Natural killer cell (primary cell): ENCODE results near the gene BNC2. TPM values are rescaled to one million over a fixed set of nuclear protein-coding genes. Genes with fewer than 3 reads are reported as not detected.

Experiments
- ATAC-seq, 3 donors: fragments of 150-1000 bp in 2 of 3; fragments of 200-7000 bp in 1 of 3; cut with Tn5 transposase; 1 replicate in 1 of 3; 2 replicates in 2 of 3; pipeline ENCODE4 v1.10.0; 2021; ENCODE audit warnings: mild to moderate bottlenecking in 2 of 3, moderate library complexity in 2 of 3
- DNase-seq, 2 donors: peaks; one replicate each; pipeline versions ENCODE4 v3.0.0 to v3.0.0-alpha.2; 2013 to 2021; ENCODE audit warnings: mixed read lengths in 1 of 2
- H3K27ac ChIP-seq: one replicate; pipeline ENCODE4 v1.5.1; 2013; ENCODE audit warnings: mild to moderate bottlenecking, low read length
- H3K27me3 ChIP-seq: one replicate; pipeline ENCODE4 v1.6.1; 2013; ENCODE audit warnings: low read length; ENCODE audit not compliant: control insufficient read depth, insufficient read depth
- H3K36me3 ChIP-seq: one replicate; pipeline ENCODE4 v1.6.1; 2013; ENCODE audit warnings: low read length; ENCODE audit not compliant: control insufficient read depth, insufficient read depth
- H3K4me1 ChIP-seq: one replicate; pipeline ENCODE4 v1.6.1; 2013; ENCODE audit warnings: low read length; ENCODE audit not compliant: control insufficient read depth, insufficient read depth
- H3K4me3 ChIP-seq: one replicate; pipeline ENCODE4 v1.5.1; 2013; ENCODE audit warnings: low read length
- H3K9me3 ChIP-seq: one replicate; pipeline ENCODE4 v1.6.1; 2013; ENCODE audit warnings: low read length; ENCODE audit not compliant: control insufficient read depth, insufficient read depth
- H3K27ac Mint-ChIP-seq, 2 donors: one replicate each; pipeline ENCODE4 v1.8.0; 2022; ENCODE audit warnings: mild to moderate bottlenecking in 2 of 2, mixed read lengths in 2 of 2, moderate library complexity in 1 of 2
- H3K27me3 Mint-ChIP-seq, 2 donors: one replicate each; pipeline ENCODE4 v1.8.0; 2022; ENCODE audit warnings: low read depth in 2 of 2, mixed read lengths in 2 of 2
- H3K36me3 Mint-ChIP-seq: one replicate; pipeline ENCODE4 v1.8.0; 2022; ENCODE audit warnings: mixed read lengths
- H3K4me1 Mint-ChIP-seq, 2 donors: one replicate each; pipeline ENCODE4 v1.8.0; 2022; ENCODE audit warnings: mixed read lengths in 2 of 2
- H3K4me3 Mint-ChIP-seq: one replicate; pipeline ENCODE4 v1.8.0; 2022; ENCODE audit warnings: mild to moderate bottlenecking, moderate library complexity, mixed read lengths
- H3K9me3 Mint-ChIP-seq, 2 donors: one replicate each; pipeline ENCODE4 v1.8.0; 2022; ENCODE audit warnings: mixed read lengths in 2 of 2
- CTCF ChIP-seq: fragments of 200-600 bp; IDR thresholded peaks from one replicate; pipeline ENCODE4 v1.8.0; 2022; ENCODE audit warnings: antibody characterized with exemption
- WGBS: methylation state at CpG from one replicate; pipeline ENCODE4 v1.1.7; 2013; ENCODE audit warnings: missing lambda C conversion rate; ENCODE audit not compliant: insufficient coverage; 5-methylcytosine and 5-hydroxymethylcytosine counted together
- intact Hi-C: fragments of 100-400 bp; cut with micrococcal nuclease; formaldehyde crosslinking; loops from one replicate; pipeline ENCODE4 v1.14.2; 2022
- total RNA-seq, 4 donors: library from RNA; stranded (reverse); fragments of 120-200 nt in 1 of 4; gene quantifications; one replicate each; pipeline versions ENCODE4 v1.2.3 to v1.2.4, GENCODE V29; 2013 to 2022

Gene BNC2
- total RNA-seq, 3 donors from 2014 or later (not counting 1 experiment from before 2014, with no cell fraction given) = 36.9 to 84.2 (median 66.5) TPM

GRCh38 chr9:16575142-16575985, 295.1 kb downstream of the BNC2 start:
- Histone ChIP-seq H3K9me3 (no peaks in the 10 kb centered on the region), H3K27ac (no peak overlapping the region), H3K4me3 (no peak overlapping the region), H3K27me3 (no peaks in the 10 kb centered on the region), H3K4me1 (no peaks in the 10 kb centered on the region), H3K36me3 (no peaks in the 10 kb centered on the region)
- no peak for DNase-seq
- intact Hi-C loops = no loop called here
- Mint-ChIP-seq H3K27ac (no peak overlapping the region), H3K36me3 (no peaks in the 10 kb centered on the region), H3K4me3 (no peak overlapping the region), H3K4me1 (peaks cover 0 to 17% of the 10 kb centered on the region in 2 donors), H3K27me3 (no peaks in the 10 kb centered on the region), H3K9me3 (no peaks in the 10 kb centered on the region)
- no peak for TF ChIP-seq CTCF
- 74% methylated on average over 11 of the region's 11 CpGs for WGBS
- no peak for ATAC-seq

GRCh38 chr9:16572005-16572734, 298.3 kb downstream of the BNC2 start:
- no peaks in the 10 kb centered on the region for H3K9me3 Mint-ChIP-seq
- H3K36me3 Mint-ChIP-seq = no peaks in the 10 kb centered on the region
- Histone ChIP-seq H3K27me3 (no peaks in the 10 kb centered on the region), H3K36me3 (no peaks in the 10 kb centered on the region), H3K9me3 (no peaks in the 10 kb centered on the region), H3K27ac (no peak overlapping the region), H3K4me3 (no peak overlapping the region), H3K4me1 (no peaks in the 10 kb centered on the region)
- peaks cover 0 to 22% of the 10 kb centered on the region in 2 donors for H3K4me1 Mint-ChIP-seq
- WGBS = 60% methylated on average over 5 of the region's 5 CpGs
- no peaks in the 10 kb centered on the region for H3K27me3 Mint-ChIP-seq
- no peak overlapping the region for H3K4me3 Mint-ChIP-seq
- ATAC-seq = no peak
- DNase-seq = no peak
- H3K27ac Mint-ChIP-seq = peak overlapping the region in 1 of 2 donors; percentile 21
- intact Hi-C loops = no loop called here
- TF ChIP-seq CTCF = no peak

DNA sequence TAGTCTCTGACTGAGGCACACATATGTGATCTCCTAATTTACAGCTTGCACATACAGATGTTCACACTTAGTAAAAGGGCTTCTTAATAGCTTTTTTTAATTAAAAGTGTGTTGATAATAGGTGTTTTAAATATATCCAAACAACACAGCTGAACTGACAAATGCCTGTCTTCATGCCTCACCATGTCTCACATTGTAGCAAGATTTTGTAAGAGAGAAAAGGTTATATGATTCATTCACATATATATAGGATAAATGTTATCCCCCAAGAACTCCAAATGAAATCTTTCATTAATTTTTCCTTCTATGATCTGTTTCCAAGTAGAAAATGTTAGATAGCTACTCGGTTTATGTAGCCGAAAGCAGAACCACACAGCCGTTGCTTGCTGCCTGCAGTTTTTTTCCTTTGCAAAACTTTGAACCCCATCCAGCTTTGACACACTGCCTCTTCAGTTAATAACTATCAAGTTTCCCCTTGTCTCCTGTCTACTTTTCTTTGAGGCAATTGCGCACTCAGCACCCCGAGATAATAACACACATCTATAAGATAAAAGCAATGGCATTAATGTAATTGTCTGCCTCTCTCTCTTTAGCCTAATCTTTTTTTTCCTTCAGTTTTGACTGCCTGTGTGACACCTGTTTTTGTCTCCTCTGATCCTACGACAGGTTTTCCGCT, 299.2 kb downstream of the BNC2 start:
- H3K27me3 ChIP-seq = no peaks in the 10 kb centered on the region
- H3K27ac ChIP-seq = no peak overlapping the region
- H3K9me3 ChIP-seq = no peaks in the 10 kb centered on the region
- Mint-ChIP-seq H3K9me3 (no peaks in the 10 kb centered on the region), H3K27ac (peak overlapping the region in 1 of 2 donors; percentile 21), H3K4me3 (no peak overlapping the region), H3K36me3 (no peaks in the 10 kb centered on the region), H3K27me3 (no peaks in the 10 kb centered on the region), H3K4me1 (peaks cover 0 to 22% of the 10 kb centered on the region in 2 donors)
- intact Hi-C loops = no loop called here
- no peak for TF ChIP-seq CTCF
- H3K4me3 ChIP-seq = no peak overlapping the region
- ATAC-seq (no peak), DNase-seq (no peak)
- H3K36me3 ChIP-seq = no peaks in the 10 kb centered on the region
- WGBS = 76% methylated on average over 7 of the region's 7 CpGs
- no peaks in the 10 kb centered on the region for H3K4me1 ChIP-seq
